ENCODE measurements around the gene RNF19B.
A peak's percentile ranks its signal among the peaks of the same experiment; 100 is the strongest.

RNF19B gene

GRCh38 chr1:32894681-32895080 is 69.9 kb downstream of the RNF19B start:
- H3K4me3 ChIP-seq (replicated peaks in 1 of 2; ENCODE audit: low read depth in 2 of 2, low read length in 2 of 2), result no peak overlapping the region
- TF ChIP-seq CTCF (IDR thresholded peaks at IDR 0.05; ENCODE audit: low read depth, low read length), result no peak
- DNase-seq (ENCODE audit: low read depth in 2 of 2), result no peak

DNA sequence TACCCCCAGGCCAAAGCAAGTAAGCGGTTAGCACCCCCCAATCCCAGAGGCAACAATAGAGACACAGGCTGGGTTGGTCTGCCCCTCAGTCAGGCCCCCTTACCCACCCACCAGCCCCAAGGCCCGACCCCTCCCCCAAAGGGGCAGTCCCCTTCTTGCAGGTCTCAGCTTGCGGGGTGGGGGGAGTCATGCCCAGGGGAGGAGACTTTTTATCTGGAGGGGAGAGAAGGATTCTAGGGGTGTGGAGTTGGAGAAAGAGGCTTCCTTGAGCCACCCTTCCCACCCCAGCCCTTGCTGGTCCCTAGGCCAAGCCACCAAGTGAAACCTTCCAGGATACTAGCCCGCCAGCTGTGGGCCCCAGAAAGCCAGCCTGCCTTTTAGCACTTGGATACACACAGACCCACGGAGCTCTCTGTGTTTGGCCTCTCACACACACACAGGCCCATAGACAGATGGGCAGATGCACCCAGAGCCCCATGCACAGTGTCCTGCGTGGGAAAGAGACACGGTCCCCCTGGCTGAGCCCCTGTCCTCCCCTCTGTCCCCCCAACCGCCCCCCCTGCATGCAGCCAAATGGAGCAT is 70.5 kb downstream of the RNF19B start:
- no peak overlapping the region for H3K4me3 ChIP-seq (replicated peaks in 1 of 2; ENCODE audit: low read depth in 2 of 2, low read length in 2 of 2)
- no peak for DNase-seq (ENCODE audit: low read depth in 2 of 2)
- no peak for TF ChIP-seq CTCF (IDR thresholded peaks at IDR 0.05; ENCODE audit: low read depth, low read length)

DNA sequence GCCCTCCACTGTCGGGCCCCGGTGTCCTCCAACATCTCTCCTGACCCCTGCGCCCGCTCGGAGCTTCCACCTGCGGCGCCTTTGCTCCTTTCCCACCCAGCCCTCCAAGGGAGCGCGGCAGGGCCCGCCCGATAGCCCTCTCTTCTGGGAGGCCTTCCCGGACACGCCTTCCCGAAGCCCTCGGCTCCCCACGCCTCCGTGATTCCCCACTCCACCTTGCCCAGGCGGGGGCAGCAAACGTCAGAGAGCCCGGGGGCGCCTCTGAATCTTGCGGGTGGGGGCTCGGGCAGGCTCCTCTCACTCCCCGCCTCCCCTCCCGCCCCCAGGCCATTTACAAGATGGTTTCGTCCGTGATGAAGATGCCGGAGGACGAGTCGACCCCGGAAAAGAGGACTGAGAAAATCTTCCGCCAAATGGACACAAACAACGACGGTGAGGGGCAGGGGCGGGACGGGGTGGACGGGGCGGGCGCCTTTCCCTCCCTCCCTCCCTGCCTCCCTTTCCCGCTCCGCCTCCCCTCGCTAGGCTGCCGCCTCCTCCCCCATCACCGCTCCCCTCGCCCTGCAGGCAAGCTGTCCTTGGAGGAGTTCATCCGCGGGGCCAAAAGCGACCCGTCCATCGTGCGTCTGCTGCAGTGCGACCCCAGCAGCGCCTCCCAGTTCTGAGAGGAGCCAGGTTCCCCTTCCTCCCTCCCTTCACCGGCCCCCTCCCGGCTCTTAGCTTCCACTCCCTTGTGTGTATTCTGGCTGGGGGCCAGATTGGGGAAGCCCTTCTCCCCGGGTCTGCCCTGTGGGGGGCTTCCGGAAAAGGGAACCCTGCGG is 71.2 kb downstream of the RNF19B start:
- peak overlapping the region; percentile 47 to 50 for H3K4me3 ChIP-seq (replicated peaks in 1 of 2; ENCODE audit: low read depth in 2 of 2, low read length in 2 of 2)
- DNase-seq (ENCODE audit: low read depth in 2 of 2), result peak in 1 of 2 donors; percentile 27
- no peak for TF ChIP-seq CTCF (IDR thresholded peaks at IDR 0.05; ENCODE audit: low read depth, low read length)

DNA sequence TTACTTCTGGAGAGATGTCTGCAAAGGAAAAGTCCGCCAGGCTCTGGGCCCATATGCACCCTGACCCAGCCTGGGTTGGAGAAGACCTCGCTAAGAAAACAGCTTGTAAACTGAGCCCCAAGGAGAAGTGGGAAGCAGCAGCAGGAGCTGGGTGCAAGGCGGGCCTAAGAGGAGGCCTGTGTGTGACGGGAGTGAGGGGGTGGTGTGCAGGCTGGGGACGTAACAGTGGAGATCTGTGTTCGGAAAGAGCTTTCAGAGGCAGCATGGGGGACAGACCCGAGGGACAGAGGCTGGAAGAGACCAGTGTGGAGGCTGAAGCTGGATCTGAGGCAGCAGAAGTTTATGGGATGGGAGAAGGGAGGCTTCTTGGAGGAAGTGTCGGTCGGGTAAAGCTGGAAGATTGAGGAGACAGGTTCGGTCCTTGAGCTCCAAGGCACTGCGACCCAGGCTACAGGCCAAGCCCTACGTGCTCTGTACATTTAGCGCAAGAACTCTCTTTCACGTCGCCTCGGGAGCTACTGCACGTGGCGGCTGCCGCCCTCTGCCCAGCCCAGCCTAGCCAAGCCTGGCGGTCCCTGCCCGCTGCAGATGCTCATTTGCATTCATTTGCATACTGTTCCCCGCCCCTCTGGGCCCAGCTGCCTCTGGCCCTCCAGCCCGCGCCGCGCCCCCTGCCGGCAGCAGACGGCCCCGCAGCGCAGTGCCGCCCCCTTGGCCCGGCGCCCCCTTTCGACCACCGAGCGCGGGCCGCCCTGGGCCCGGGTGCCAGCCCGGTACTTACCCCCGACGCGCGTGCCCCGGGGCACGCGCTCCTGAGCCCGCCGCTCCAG is 72.0 kb downstream of the RNF19B start:
- DNase-seq (ENCODE audit: low read depth in 2 of 2), result peak in 1 of 2 donors; percentile 19
- peak; percentile 12 for TF ChIP-seq CTCF (IDR thresholded peaks at IDR 0.05; ENCODE audit: low read depth, low read length)
- H3K4me3 ChIP-seq (replicated peaks in 1 of 2; ENCODE audit: low read depth in 2 of 2, low read length in 2 of 2), result peak overlapping the region; percentile 47 to 50

GRCh38 chr1:32891630-32892029 is 73.0 kb downstream of the RNF19B start:
- H3K4me3 ChIP-seq (replicated peaks in 1 of 2; ENCODE audit: low read depth in 2 of 2, low read length in 2 of 2), result no peak overlapping the region
- TF ChIP-seq CTCF (IDR thresholded peaks at IDR 0.05; ENCODE audit: low read depth, low read length), result no peak
- no peak for DNase-seq (ENCODE audit: low read depth in 2 of 2)

- no peak for TF ChIP-seq CTCF (IDR thresholded peaks at IDR 0.05; ENCODE audit: low read depth, low read length)
- DNase-seq (ENCODE audit: low read depth in 2 of 2), result no peak
- no peak overlapping the region for H3K4me3 ChIP-seq (replicated peaks in 1 of 2; ENCODE audit: low read depth in 2 of 2, low read length in 2 of 2)
These were observed 73.4 kb downstream of the RNF19B start for GRCh38 chr1:32891241-32891570.

All from cardiac fibroblast (primary cell).